Gastrocnemius medialis (tissue), 4 donors: ENCODE measurements around the gene TPCN1. TPM values are rescaled to one million over a fixed set of nuclear protein-coding genes. Genes with fewer than 3 reads are reported as not detected.
A peak's percentile ranks its signal among the peaks of the same experiment; 100 is the strongest.

Source experiments
- ATAC-seq, 2 donors: fragments of 150-250 bp; one replicate each; pipeline ENCODE4 v1.9.1; 2016
- DNase-seq, 2 donors: peaks; one replicate each; pipeline ENCODE4 v3.0.0-alpha.2; 2019
- H3K27ac ChIP-seq, 4 donors: fragments of 200-600 bp; sonication (generic); 1 replicate in 1 of 4; 2 replicates in 3 of 4; pipeline ENCODE4 v1.5.1; 2016 to 2018; ENCODE audit warnings: mild to moderate bottlenecking in 2 of 4, moderate library complexity in 1 of 4
- H3K27me3 ChIP-seq, 3 donors: fragments of 200-600 bp; sonication (generic) in 2 of 3; 1 replicate in 1 of 3; 2 replicates in 2 of 3; pipeline versions ENCODE4 v1.5.1 to v1.6.0; 2016 to 2019; ENCODE audit warnings: mild to moderate bottlenecking in 1 of 3, moderate library complexity in 1 of 3
- H3K36me3 ChIP-seq, 2 donors: fragments of 200-600 bp; sonication (generic) in 1 of 2; one replicate each; pipeline ENCODE4 v1.5.1; 2017 to 2018
- H3K4me1 ChIP-seq, 2 donors: fragments of 200-600 bp; sonication (generic) in 1 of 2; one replicate each; pipeline ENCODE4 v1.5.1; 2016 to 2017; ENCODE audit warnings: mild to moderate bottlenecking in 2 of 2
- H3K4me3 ChIP-seq, 4 donors: fragments of 200-600 bp; sonication (generic) in 3 of 4; 1 replicate in 1 of 4; 2 replicates in 3 of 4; pipeline ENCODE4 v1.5.1; 2016 to 2019; ENCODE audit warnings: mild to moderate bottlenecking in 2 of 4
- H3K9me3 ChIP-seq, 3 donors: fragments of 200-600 bp; sonication (generic) in 2 of 3; 1 replicate in 1 of 3; 2 replicates in 2 of 3; pipeline ENCODE4 v1.5.1; 2016 to 2019
- CTCF ChIP-seq, 5 experiments: fragments of 450-650 bp in 3 of 5; fragments of 200-600 bp in 2 of 5; sonication (generic) in 2 of 5; IDR thresholded peaks in 4 of 5; conservative IDR thresholded peaks in 1 of 5; 1 replicate in 4 of 5; 2 replicates in 1 of 5; pipeline ENCODE4 v1.5.1; 2016 to 2019; ENCODE audit warnings: antibody characterized with exemption in 5 of 5, mild to moderate bottlenecking in 3 of 5, moderate library complexity in 3 of 5
- POLR2A ChIP-seq, 2 donors: fragments of 450-650 bp; IDR thresholded peaks; one replicate each; pipeline ENCODE4 v1.6.1; 2017; ENCODE audit warnings: antibody characterized with exemption in 2 of 2, mild to moderate bottlenecking in 2 of 2, moderate library complexity in 2 of 2
- in situ Hi-C, 4 donors: fragments of 200-750 bp; cut with MboI; loops; one replicate each; pipeline versions ENCODE4 v1.15.0 to v1.8.0; 2017; ENCODE audit warnings: low sequenced_read_pairs in 4 of 4
- intact Hi-C: fragments of 100-400 bp; cut with DNase I; formaldehyde crosslinking; loops from one replicate; pipeline ENCODE4 v1.15.1; 2023; ENCODE audit warnings: low total_unique reads
- total RNA-seq, 4 donors: library from RNA; depleted of rRNA; stranded (reverse); fragments of >200 nt; gene quantifications; one replicate each; pipeline versions ENCODE4 v1.1.0 to v1.2.3, GENCODE V29; 2016

TPCN1 gene
- total RNA-seq, 4 donors from 2014 or later: 21.4 to 27.0 (median 25.4) TPM

GRCh38 chr12:113287899-113288282 is 66.6 kb downstream of the TPCN1 start:
- in situ Hi-C loops: no loop called here
- DNase-seq (no peak), ATAC-seq (no peak)
- H3K4me1 ChIP-seq: no peaks in the 10 kb centered on the region
- H3K36me3 ChIP-seq: peaks cover 8 to 94% of the 10 kb centered on the region in 2 donors
- no peaks in the 10 kb centered on the region for H3K27me3 ChIP-seq
- intact Hi-C loops: no loop called here
- no peaks in the 10 kb centered on the region for H3K9me3 ChIP-seq
- no peak overlapping the region for H3K27ac ChIP-seq
- no peak overlapping the region for H3K4me3 ChIP-seq
- TF ChIP-seq POLR2A (IDR thresholded peaks at IDR 0.05): no peak

GRCh38 chr12:113289361-113289760 is 68.1 kb downstream of the TPCN1 start:
- no peaks in the 10 kb centered on the region for H3K9me3 ChIP-seq
- no peak for DNase-seq
- TF ChIP-seq CTCF (IDR thresholded peaks at IDR 0.05 in 4 of 5, conservative IDR thresholded peaks at IDR 0.05 in 1 of 5): no peak
- TF ChIP-seq POLR2A (IDR thresholded peaks at IDR 0.05): no peak
- H3K4me1 ChIP-seq: no peaks in the 10 kb centered on the region
- in situ Hi-C loops (no loop called here), intact Hi-C loops (no loop called here)
- ATAC-seq: no peak
- no peaks in the 10 kb centered on the region for H3K27me3 ChIP-seq
- H3K36me3 ChIP-seq: peaks cover 6 to 94% of the 10 kb centered on the region in 2 donors
- no peak overlapping the region for H3K4me3 ChIP-seq
- H3K27ac ChIP-seq: peak overlapping the region in 1 of 4 donors; percentile 4

- Histone ChIP-seq H3K9me3 (no peaks in the 10 kb centered on the region), H3K27ac (no peak overlapping the region), H3K4me1 (no peaks in the 10 kb centered on the region), H3K4me3 (no peak overlapping the region), H3K36me3 (peaks cover 3 to 94% of the 10 kb centered on the region in 2 donors), H3K27me3 (no peaks in the 10 kb centered on the region)
- no peak for ATAC-seq
- in situ Hi-C loops: loop anchor here in 1 of 4 donors (10.0 kb wide), 1 partner anchor 96 kb away; no protein-coding TSS in a partner anchor
- TF ChIP-seq CTCF (IDR thresholded peaks at IDR 0.05 in 4 of 5, conservative IDR thresholded peaks at IDR 0.05 in 1 of 5) (no peak), POLR2A (IDR thresholded peaks at IDR 0.05) (no peak)
- intact Hi-C loops: loop anchor here (10.0 kb wide), 1 partner anchor 96 kb away; no protein-coding TSS in a partner anchor
- DNase-seq: no peak
Observed at GRCh38 chr12:113290506-113290905, 69.2 kb downstream of the TPCN1 start.

- ATAC-seq (no peak), DNase-seq (no peak)
- in situ Hi-C loops (loop anchor here in 1 of 4 donors (10.0 kb wide), 1 partner anchor 97 kb away; no protein-coding TSS in a partner anchor), intact Hi-C loops (loop anchor here (10.0 kb wide), 1 partner anchor 97 kb away; no protein-coding TSS in a partner anchor)
- Histone ChIP-seq H3K36me3 (peaks cover 3 to 97% of the 10 kb centered on the region in 2 donors), H3K9me3 (no peaks in the 10 kb centered on the region), H3K4me3 (no peak overlapping the region), H3K4me1 (no peaks in the 10 kb centered on the region), H3K27me3 (no peaks in the 10 kb centered on the region), H3K27ac (no peak overlapping the region)
- TF ChIP-seq POLR2A (IDR thresholded peaks at IDR 0.05) (no peak), CTCF (IDR thresholded peaks at IDR 0.05 in 4 of 5, conservative IDR thresholded peaks at IDR 0.05 in 1 of 5) (no peak)
Observed at GRCh38 chr12:113291586-113291985, 70.3 kb downstream of the TPCN1 start.

- TF ChIP-seq POLR2A (IDR thresholded peaks at IDR 0.05) (no peak), CTCF (IDR thresholded peaks at IDR 0.05 in 4 of 5, conservative IDR thresholded peaks at IDR 0.05 in 1 of 5) (no peak)
- Histone ChIP-seq H3K27me3 (no peaks in the 10 kb centered on the region), H3K9me3 (no peaks in the 10 kb centered on the region), H3K27ac (no peak overlapping the region), H3K36me3 (peaks cover 3 to 97% of the 10 kb centered on the region in 2 donors), H3K4me3 (no peak overlapping the region), H3K4me1 (peaks cover 0 to 2% of the 10 kb centered on the region in 2 donors)
- ATAC-seq: no peak
- no peak for DNase-seq
- in situ Hi-C loops: loop anchor here in 1 of 4 donors (10.0 kb wide), 1 partner anchor 97 kb away; no protein-coding TSS in a partner anchor
- intact Hi-C loops: loop anchor here (10.0 kb wide), 1 partner anchor 97 kb away; no protein-coding TSS in a partner anchor
Observed at GRCh38 chr12:113292091-113292490, 70.8 kb downstream of the TPCN1 start.
